Bone marrow (tissue), 2 donors: Measurements from ENCODE around the gene RC3H1.
"Not testable (repeated sequence)": the region's sequence is repeated elsewhere in the genome, so short reads cannot be mapped to it uniquely, and the experiment has no call there.

Experiments used
- DNase-seq, 2 donors: peaks; one replicate each; lab custom pipeline; 2025; lab: John Stamatoyannopoulos, UW

Gene RC3H1, protein sequence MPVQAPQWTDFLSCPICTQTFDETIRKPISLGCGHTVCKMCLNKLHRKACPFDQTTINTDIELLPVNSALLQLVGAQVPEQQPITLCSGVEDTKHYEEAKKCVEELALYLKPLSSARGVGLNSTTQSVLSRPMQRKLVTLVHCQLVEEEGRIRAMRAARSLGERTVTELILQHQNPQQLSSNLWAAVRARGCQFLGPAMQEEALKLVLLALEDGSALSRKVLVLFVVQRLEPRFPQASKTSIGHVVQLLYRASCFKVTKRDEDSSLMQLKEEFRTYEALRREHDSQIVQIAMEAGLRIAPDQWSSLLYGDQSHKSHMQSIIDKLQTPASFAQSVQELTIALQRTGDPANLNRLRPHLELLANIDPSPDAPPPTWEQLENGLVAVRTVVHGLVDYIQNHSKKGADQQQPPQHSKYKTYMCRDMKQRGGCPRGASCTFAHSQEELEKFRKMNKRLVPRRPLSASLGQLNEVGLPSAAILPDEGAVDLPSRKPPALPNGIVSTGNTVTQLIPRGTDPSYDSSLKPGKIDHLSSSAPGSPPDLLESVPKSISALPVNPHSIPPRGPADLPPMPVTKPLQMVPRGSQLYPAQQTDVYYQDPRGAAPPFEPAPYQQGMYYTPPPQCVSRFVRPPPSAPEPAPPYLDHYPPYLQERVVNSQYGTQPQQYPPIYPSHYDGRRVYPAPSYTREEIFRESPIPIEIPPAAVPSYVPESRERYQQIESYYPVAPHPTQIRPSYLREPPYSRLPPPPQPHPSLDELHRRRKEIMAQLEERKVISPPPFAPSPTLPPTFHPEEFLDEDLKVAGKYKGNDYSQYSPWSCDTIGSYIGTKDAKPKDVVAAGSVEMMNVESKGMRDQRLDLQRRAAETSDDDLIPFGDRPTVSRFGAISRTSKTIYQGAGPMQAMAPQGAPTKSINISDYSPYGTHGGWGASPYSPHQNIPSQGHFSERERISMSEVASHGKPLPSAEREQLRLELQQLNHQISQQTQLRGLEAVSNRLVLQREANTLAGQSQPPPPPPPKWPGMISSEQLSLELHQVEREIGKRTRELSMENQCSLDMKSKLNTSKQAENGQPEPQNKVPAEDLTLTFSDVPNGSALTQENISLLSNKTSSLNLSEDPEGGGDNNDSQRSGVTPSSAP

GRCh38 chr1:174022080-174022975 is at the start of gene RC3H1:
RC3H1 (minus strand) TSS chr1:174022357; CDS start chr1:173992985, 29,372 bp downstream.
- DNase-seq: peak; percentile 79 to 83

- no peak for DNase-seq
Measured at GRCh38 chr1:174070614-174071013, 48.5 kb upstream of the RC3H1 start.

DNA sequence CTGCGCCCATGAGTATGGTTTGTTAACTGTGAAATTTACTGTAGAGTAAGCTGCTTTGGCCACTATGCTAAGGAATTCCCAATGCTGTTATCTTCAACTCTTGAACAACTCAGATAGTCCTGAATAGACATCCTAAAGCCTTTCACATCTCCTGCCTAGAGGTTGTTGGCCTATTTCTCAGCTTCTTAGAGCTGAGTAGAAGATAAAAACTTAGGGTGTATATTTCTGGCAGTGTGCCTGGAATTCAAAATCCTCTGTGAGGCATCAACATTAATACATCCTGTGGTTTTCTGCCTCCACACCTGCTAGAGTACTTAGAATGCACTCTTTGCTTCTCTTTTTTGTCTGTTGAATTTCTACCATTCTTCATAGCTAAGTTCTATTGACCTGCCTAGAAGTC is 45.8 kb upstream of the RC3H1 start:
- peak in 1 of 2 donors; percentile 16 for DNase-seq

DNA sequence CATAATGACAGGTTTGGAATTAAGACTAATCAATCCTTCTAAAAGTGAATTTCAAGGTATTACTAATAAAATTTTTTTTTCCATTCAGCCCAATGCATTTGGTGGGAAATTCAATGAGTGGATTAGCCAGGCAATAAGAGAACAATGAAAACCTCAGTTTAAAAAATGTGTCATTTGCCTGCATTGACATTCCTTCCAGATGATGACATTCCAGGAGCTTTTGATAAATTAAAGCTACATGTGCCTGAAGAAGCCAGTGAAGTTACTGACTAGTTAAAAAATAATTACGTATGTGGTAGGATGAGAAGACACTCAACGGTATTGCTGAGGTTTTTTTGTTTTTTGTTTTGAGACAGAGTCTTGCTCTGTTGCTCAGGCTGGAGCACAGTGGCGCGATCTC is 37.9 kb upstream of the RC3H1 start:
- DNase-seq: no peak

- DNase-seq: no peak
Measured at GRCh38 chr1:174058624-174059023, 36.5 kb upstream of the RC3H1 start.

DNA sequence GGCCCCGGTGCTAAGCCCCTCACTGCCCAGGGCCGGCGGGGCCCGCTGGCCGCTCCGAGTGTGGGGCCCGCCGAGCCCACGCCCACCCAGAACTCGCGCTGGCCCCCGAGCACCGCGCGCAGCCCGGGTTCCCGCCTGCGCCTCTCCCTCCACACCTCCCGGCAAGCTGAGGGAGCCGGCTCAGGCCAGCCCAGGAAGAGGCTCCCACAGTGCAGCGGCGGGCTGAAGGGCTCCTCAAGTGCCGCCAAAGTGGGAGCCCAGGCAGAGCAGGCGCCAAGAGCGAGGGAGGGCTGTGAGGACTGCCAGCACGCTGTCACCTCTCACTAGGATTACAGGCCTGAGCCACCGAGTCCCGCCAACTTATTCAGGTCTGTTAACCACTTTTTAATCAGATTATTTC is 34.5 kb upstream of the RC3H1 start:
- DNase-seq: not testable (repeated sequence)

- DNase-seq: not testable (repeated sequence)
Measured at GRCh38 chr1:174055797-174056196, 33.6 kb upstream of the RC3H1 start.

- no peak for DNase-seq
Measured at GRCh38 chr1:174053826-174054225, 31.7 kb upstream of the RC3H1 start.

- no peak for DNase-seq
Measured at GRCh38 chr1:174052621-174053020, 30.5 kb upstream of the RC3H1 start.

GRCh38 chr1:174051956-174052355 is 29.8 kb upstream of the RC3H1 start:
- DNase-seq: no peak

GRCh38 chr1:174049514-174049913 is 27.4 kb upstream of the RC3H1 start:
- no peak for DNase-seq

GRCh38 chr1:174044418-174045222 is 22.5 kb upstream of the RC3H1 start:
- DNase-seq: no peak

- not testable (repeated sequence) for DNase-seq
Measured at GRCh38 chr1:174042509-174042908, 20.4 kb upstream of the RC3H1 start.

- DNase-seq: no peak
Measured at GRCh38 chr1:174041369-174041768, 19.2 kb upstream of the RC3H1 start.

GRCh38 chr1:174040387-174040786 is 18.2 kb upstream of the RC3H1 start:
- peak in 1 of 2 donors; percentile 39 for DNase-seq

GRCh38 chr1:174039027-174039426 is 16.9 kb upstream of the RC3H1 start:
- no peak for DNase-seq

GRCh38 chr1:174036798-174037197 is 14.6 kb upstream of the RC3H1 start:
- no peak for DNase-seq

DNA sequence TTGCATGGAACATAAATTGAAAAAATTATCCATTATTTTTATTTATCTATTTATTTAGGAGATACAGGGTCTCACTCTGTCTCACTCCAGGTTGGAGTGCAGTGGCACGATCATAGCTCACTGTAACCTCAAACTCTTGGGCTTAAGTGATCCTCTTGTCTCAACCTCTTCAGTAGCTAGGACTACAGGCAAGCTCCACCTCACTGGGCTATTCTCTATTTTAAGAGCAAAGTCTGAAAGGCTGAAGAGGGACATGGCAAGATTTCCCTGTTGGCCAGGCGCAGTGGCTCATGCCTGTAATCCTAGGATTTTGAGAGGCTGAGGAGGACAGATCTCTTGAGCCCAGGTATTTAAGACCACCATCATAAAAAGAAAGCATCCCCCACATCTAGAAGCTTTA is 14.0 kb upstream of the RC3H1 start:
- DNase-seq: no peak

GRCh38 chr1:174032671-174033222 is 10.6 kb upstream of the RC3H1 start:
- DNase-seq: no peak

GRCh38 chr1:174031099-174031498 is 8.9 kb upstream of the RC3H1 start:
- DNase-seq: no peak
